ENCODE measurements around the gene FLII.

The FLII gene

GRCh38 chr17:18245038-18245776 is 13.3 kb downstream of the FLII start:
- DNase-seq (ENCODE audit: low spot score), result no peak

GRCh38 chr17:18241229-18241871 is 17.2 kb downstream of the FLII start:
- DNase-seq (ENCODE audit: low spot score), result no peak

- no peak for DNase-seq (ENCODE audit: low spot score)
Measured at GRCh38 chr17:18240449-18240848, 18.1 kb downstream of the FLII start.

- DNase-seq (ENCODE audit: low spot score), result no peak
Measured at GRCh38 chr17:18238299-18238698, 20.2 kb downstream of the FLII start.

- no peak for DNase-seq (ENCODE audit: low spot score)
Measured at GRCh38 chr17:18237461-18237860, 21.1 kb downstream of the FLII start.

- no peak for DNase-seq (ENCODE audit: low spot score)
Measured at GRCh38 chr17:18236494-18236893, 22.0 kb downstream of the FLII start.

GRCh38 chr17:18235743-18236256 is 22.7 kb downstream of the FLII start:
- no peak for DNase-seq (ENCODE audit: low spot score)

- DNase-seq (ENCODE audit: low spot score), result no peak
Measured at GRCh38 chr17:18234853-18235380, 23.6 kb downstream of the FLII start.

- DNase-seq (ENCODE audit: low spot score), result no peak
Measured at GRCh38 chr17:18233803-18234518, 24.6 kb downstream of the FLII start.

- no peak for DNase-seq (ENCODE audit: low spot score)
Measured at GRCh38 chr17:18231164-18231563, 27.4 kb downstream of the FLII start.

GRCh38 chr17:18230288-18231141 is 28.0 kb downstream of the FLII start:
- DNase-seq (ENCODE audit: low spot score), result peak; percentile 84

- no peak for DNase-seq (ENCODE audit: low spot score)
Measured at GRCh38 chr17:18229771-18230170, 28.8 kb downstream of the FLII start.

GRCh38 chr17:18229254-18229653 is 29.3 kb downstream of the FLII start:
- no peak for DNase-seq (ENCODE audit: low spot score)

GRCh38 chr17:18228176-18228682 is 30.3 kb downstream of the FLII start:
- no peak for DNase-seq (ENCODE audit: low spot score)

GRCh38 chr17:18227635-18228034 is 30.9 kb downstream of the FLII start:
- DNase-seq (ENCODE audit: low spot score), result no peak

GRCh38 chr17:18226284-18226945 is 32.1 kb downstream of the FLII start:
- no peak for DNase-seq (ENCODE audit: low spot score)

GRCh38 chr17:18225642-18226283 is 32.8 kb downstream of the FLII start:
- no peak for DNase-seq (ENCODE audit: low spot score)

GRCh38 chr17:18225121-18225641 is 33.4 kb downstream of the FLII start, which contains the start of gene LLGL1:
LLGL1 (plus strand) TSS chr17:18225635; CDS start chr17:18225683, 48 bp downstream.
- DNase-seq (ENCODE audit: low spot score), result peak; percentile 94

GRCh38 chr17:18224387-18225120 is 34.0 kb downstream of the FLII start:
- no peak for DNase-seq (ENCODE audit: low spot score)

Measured in putamen (tissue), 1 donor.